ENCODE results near the gene RASSF1. TPM values are rescaled to one million over a fixed set of nuclear protein-coding genes. Genes with fewer than 3 reads are reported as not detected.

The RASSF1 gene
- total and polyA plus RNA-seq, 2 of the 8 experiments (the other 6 are each of a cell fraction or from before 2014, with no cell fraction given), result 10.3 to 15.7 TPM

DNA sequence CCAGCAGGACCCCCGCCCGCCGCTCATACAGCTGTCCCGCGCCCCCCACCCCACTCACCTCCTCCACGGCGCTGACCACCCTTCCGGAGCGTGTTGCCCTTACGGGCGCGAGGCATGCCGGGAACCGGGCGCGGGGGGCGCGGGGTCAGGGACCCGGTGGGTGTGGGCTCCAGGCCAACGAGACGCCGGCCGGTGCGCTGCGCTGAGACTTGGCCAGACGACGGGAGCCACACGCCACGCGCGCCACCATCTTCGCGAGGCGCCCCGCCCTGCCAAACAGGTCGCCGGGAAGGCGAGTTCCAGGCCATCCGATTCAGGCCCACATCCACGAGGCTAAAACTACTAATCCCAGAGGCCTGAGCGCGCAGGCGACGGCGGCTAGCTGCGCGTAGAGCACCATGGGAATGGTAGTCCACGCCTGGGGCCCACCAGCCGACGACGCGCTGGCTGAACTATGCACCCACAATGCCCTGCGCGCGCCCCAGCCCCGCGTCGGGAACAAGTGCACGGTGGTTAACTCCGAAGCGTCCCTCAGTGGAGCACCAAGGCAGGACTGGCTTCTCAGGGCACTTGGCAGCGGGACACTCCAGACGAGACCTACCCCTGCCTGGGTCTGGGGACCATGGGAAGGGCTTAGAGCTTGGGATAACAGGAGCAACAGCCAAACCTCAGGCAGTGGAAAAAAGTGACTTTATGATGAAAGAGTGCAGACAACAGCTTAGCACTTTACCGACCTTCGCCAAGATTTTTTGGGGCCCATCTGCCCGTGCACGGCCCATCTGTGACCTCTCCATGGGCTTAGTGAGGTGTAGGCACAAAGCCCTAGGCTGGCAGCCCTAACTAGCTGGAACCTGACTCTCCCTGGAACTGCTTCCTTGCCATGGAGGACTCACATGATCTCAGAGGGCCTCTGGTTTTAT, 48.2 kb downstream of the RASSF1 start, which contains the start of gene IFRD2 (continued):
- TF ChIP-seq, protein P1, sequence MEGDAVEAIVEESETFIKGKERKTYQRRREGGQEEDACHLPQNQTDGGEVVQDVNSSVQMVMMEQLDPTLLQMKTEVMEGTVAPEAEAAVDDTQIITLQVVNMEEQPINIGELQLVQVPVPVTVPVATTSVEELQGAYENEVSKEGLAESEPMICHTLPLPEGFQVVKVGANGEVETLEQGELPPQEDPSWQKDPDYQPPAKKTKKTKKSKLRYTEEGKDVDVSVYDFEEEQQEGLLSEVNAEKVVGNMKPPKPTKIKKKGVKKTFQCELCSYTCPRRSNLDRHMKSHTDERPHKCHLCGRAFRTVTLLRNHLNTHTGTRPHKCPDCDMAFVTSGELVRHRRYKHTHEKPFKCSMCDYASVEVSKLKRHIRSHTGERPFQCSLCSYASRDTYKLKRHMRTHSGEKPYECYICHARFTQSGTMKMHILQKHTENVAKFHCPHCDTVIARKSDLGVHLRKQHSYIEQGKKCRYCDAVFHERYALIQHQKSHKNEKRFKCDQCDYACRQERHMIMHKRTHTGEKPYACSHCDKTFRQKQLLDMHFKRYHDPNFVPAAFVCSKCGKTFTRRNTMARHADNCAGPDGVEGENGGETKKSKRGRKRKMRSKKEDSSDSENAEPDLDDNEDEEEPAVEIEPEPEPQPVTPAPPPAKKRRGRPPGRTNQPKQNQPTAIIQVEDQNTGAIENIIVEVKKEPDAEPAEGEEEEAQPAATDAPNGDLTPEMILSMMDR (IDR thresholded peaks at IDR 0.05; ENCODE audit: control extremely low read depth in 1 of 3, insufficient read depth in 1 of 3, low read depth in 1 of 3, low read length in 3 of 3), result peak in 1 of 3 experiments; percentile 1; a peak in 1 of 4 replicates
- TF ChIP-seq JUN (IDR thresholded peaks at IDR 0.05; ENCODE audit: low read depth, low read length), result no peak
- TF ChIP-seq CBX8 (IDR thresholded peaks at IDR 0.05; ENCODE audit: borderline replicate concordance, low read depth, low read length), result no peak
- peak; percentile 38 for TF ChIP-seq TEAD4 (IDR thresholded peaks at IDR 0.05; ENCODE audit: low read depth, low read length)
- TF ChIP-seq CTBP2 (IDR thresholded peaks at IDR 0.05; ENCODE audit: borderline replicate concordance, insufficient read depth, insufficient read length, low read length), result no peak
- TF ChIP-seq HDAC6 (IDR thresholded peaks at IDR 0.05; ENCODE audit: low read depth, low read length), result no peak
- peak; percentile 64 for TF ChIP-seq BACH1 (IDR thresholded peaks at IDR 0.05; ENCODE audit: low read length)
- TF ChIP-seq SRF (IDR thresholded peaks at IDR 0.05; ENCODE audit: low read depth, low read length), result no peak; the same call in 1 of the 2 replicates
- no peak for TF ChIP-seq RFX5 (IDR thresholded peaks at IDR 0.05; ENCODE audit: borderline replicate concordance, low read depth, low read length)
- peak; percentile 89 to 97; a peak in 2 of 4 replicates for TF ChIP-seq SIN3A (conservative IDR thresholded peaks at IDR 0.05 in 1 of 2, IDR thresholded peaks at IDR 0.05 in 1 of 2; ENCODE audit: low read depth in 1 of 2, low read length in 2 of 2)
- peak; percentile 27 for TF ChIP-seq KDM4A (IDR thresholded peaks at IDR 0.05; ENCODE audit: low read depth, low read length, severe bottlenecking)
- no peak for TF ChIP-seq EZH2 (IDR thresholded peaks at IDR 0.05; ENCODE audit: low read depth, low read length, severe bottlenecking)
- peak; percentile 70 for TF ChIP-seq SP1 (IDR thresholded peaks at IDR 0.05; ENCODE audit: low read depth, low read length)
- peak in 1 of 2 experiments; percentile 73; a peak in 2 of 3 replicates for TF ChIP-seq POLR2A (IDR thresholded peaks at IDR 0.05; ENCODE audit: control extremely low read depth in 1 of 2, low read depth in 2 of 2, low read length in 2 of 2)
- peak; percentile 29; the same call in 1 of the 2 replicates for TF ChIP-seq KDM5A (IDR thresholded peaks at IDR 0.05; ENCODE audit: low read length)
- TF ChIP-seq TBP (IDR thresholded peaks at IDR 0.05; ENCODE audit: low read depth, low read length), result peak; percentile 16; the same call in 1 of the 2 replicates
- peak; percentile 52 for TF ChIP-seq PHF8 (conservative IDR thresholded peaks at IDR 0.05; ENCODE audit: low read depth, low read length)
- TF ChIP-seq POLR2AphosphoS5 (IDR thresholded peaks at IDR 0.05; ENCODE audit: low read depth, low read length), result peak; percentile 73; the same call in 1 of the 2 replicates
- peak; percentile 71 for TF ChIP-seq TAF1 (IDR thresholded peaks at IDR 0.05; ENCODE audit: low read depth, low read length)

All from H1 (cell line).